Measurements from ENCODE around the gene FGD6.

FGD6 gene

DNA sequence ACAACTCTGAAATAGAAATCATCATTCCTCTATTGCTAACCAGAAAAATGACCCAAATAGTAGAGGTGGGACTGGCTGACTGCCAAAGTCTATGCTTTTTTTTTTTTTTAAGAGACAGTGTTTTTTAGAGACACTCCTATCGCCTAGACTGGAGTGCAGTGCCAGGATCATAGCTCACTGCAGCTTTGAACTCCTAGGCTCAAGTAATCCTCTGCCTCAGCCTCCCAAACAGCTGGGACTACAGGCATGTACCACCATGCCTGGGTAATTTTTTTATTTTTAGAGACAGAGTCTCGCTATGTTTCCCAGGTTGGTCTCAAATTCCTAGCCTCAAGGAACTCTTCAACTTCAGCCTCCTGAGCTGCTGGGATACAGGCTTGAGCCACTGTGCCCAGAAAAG, 163.1 kb downstream of the FGD6 start:
- TF ChIP-seq, protein P1, sequence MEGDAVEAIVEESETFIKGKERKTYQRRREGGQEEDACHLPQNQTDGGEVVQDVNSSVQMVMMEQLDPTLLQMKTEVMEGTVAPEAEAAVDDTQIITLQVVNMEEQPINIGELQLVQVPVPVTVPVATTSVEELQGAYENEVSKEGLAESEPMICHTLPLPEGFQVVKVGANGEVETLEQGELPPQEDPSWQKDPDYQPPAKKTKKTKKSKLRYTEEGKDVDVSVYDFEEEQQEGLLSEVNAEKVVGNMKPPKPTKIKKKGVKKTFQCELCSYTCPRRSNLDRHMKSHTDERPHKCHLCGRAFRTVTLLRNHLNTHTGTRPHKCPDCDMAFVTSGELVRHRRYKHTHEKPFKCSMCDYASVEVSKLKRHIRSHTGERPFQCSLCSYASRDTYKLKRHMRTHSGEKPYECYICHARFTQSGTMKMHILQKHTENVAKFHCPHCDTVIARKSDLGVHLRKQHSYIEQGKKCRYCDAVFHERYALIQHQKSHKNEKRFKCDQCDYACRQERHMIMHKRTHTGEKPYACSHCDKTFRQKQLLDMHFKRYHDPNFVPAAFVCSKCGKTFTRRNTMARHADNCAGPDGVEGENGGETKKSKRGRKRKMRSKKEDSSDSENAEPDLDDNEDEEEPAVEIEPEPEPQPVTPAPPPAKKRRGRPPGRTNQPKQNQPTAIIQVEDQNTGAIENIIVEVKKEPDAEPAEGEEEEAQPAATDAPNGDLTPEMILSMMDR (IDR thresholded peaks at IDR 0.05; ENCODE audit: low read depth, low read length): no peak
- no peak for DNase-seq

DNA sequence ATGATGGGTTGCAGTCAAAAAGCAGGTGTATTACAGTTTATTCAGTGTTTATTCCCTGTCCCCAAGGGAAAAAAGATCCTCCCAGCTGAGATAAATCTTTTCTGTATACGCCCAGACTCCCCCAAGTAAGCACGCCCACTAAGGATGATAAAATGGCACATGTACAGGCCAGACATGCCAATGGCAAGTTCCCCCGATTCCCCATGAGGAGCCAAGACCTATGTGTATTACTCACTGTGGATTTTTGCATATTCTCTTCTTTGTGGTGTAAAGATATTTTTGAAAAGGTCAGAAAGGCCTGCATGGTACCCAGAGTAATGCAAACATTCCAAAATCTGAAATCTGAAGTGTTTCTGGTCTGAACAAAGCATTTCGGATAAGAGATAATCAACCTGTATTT, 166.0 kb downstream of the FGD6 start:
- no peaks in the 10 kb centered on the region for H3K27me3 ChIP-seq
- H3K4me1 ChIP-seq: no peaks in the 10 kb centered on the region
- no peaks in the 10 kb centered on the region for H3K9me3 ChIP-seq
- TF ChIP-seq, protein P1 (IDR thresholded peaks at IDR 0.05; ENCODE audit: low read depth, low read length): no peak
- no peak overlapping the region for H3K4me3 ChIP-seq (ENCODE audit: low read depth, low read length)
- H3K36me3 ChIP-seq: peaks cover 39% of the 10 kb centered on the region
- no peak for DNase-seq

More for the DNA sequence above, 163.1 kb downstream of the FGD6 start:
- H3K27me3 ChIP-seq: no peaks in the 10 kb centered on the region
- H3K4me1 ChIP-seq: no peaks in the 10 kb centered on the region
- H3K9me3 ChIP-seq: no peaks in the 10 kb centered on the region
- H3K4me3 ChIP-seq (ENCODE audit: low read depth, low read length): no peak overlapping the region
- peaks cover 42% of the 10 kb centered on the region for H3K36me3 ChIP-seq

DNA sequence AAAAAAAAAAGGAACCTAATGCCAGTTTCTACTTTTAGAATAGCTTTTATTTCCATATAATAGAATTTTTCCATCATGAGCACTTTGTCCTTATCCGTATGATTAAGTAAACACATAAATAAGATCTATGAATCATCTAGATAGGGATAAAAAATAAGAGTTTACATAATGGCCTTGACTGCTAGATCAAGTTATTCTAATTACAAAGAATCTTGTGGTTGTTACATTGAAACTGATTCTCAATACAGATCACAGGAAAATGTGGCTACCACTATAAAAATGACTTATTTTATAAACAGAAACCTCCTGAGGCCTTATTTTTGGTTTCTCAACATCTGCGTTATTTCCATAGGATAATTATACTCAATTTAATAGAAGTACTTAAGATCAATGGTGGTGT, 179.4 kb downstream of the FGD6 start:
- no peak for DNase-seq

DNA sequence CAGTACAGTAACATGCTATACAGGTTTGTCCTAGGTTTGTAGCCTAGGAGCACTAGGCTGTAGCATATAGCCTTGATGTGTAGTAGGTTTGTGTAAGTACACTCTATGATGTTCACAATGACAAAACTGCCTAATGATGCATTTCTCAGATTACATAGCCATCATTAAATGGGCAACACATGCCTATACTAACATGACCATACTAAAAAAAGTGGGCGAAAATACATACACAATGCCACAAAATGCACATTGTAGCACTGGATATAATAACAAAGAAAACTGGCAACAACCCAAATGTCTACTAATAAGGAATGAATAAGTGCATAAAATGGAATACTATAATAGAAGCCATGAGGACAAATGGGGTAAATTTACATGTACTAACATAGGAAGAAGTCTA, 182.5 kb downstream of the FGD6 start:
- no peak for DNase-seq
- Histone ChIP-seq H3K4me1 (no peaks in the 10 kb centered on the region), H3K9me3 (no peaks in the 10 kb centered on the region), H3K36me3 (peaks cover 41% of the 10 kb centered on the region), H3K4me3 (ENCODE audit: low read depth, low read length) (no peak overlapping the region), H3K27me3 (no peaks in the 10 kb centered on the region)
- TF ChIP-seq, protein P1 (IDR thresholded peaks at IDR 0.05; ENCODE audit: low read depth, low read length): no peak

More for the DNA sequence above, 179.4 kb downstream of the FGD6 start:
- H3K36me3 ChIP-seq: peaks cover 40% of the 10 kb centered on the region
- no peaks in the 10 kb centered on the region for H3K9me3 ChIP-seq
- TF ChIP-seq, protein P1 (IDR thresholded peaks at IDR 0.05; ENCODE audit: low read depth, low read length): no peak
- no peaks in the 10 kb centered on the region for H3K4me1 ChIP-seq
- no peaks in the 10 kb centered on the region for H3K27me3 ChIP-seq
- H3K4me3 ChIP-seq (ENCODE audit: low read depth, low read length): no peak overlapping the region

Data from BE2C (cell line).